Muscle layer of colon (tissue), 2 donors: ENCODE results near the gene ACTG1.

Experiments
- H3K27ac ChIP-seq: one replicate; pipeline ENCODE4 v1.7.0; 2013; ENCODE audit warnings: low read depth, mild to moderate bottlenecking, low read length, moderate library complexity
- H3K27me3 ChIP-seq, 2 donors: one replicate each; pipeline ENCODE4 v1.7.0; 2013; ENCODE audit warnings: low read length in 2 of 2, mild to moderate bottlenecking in 2 of 2; ENCODE audit not compliant: insufficient read depth in 2 of 2, control insufficient read depth in 1 of 2
- H3K36me3 ChIP-seq: one replicate; pipeline ENCODE4 v1.7.0; 2013; ENCODE audit warnings: mild to moderate bottlenecking, low read length; ENCODE audit not compliant: insufficient read depth
- H3K4me1 ChIP-seq: one replicate; pipeline ENCODE4 v1.7.0; 2013; ENCODE audit warnings: mild to moderate bottlenecking, low read length; ENCODE audit not compliant: insufficient read depth
- H3K4me3 ChIP-seq, 2 donors: one replicate each; pipeline ENCODE4 v1.7.0; 2013; ENCODE audit warnings: low read length in 2 of 2, low read depth in 1 of 2, mild to moderate bottlenecking in 1 of 2, moderate library complexity in 1 of 2
- H3K9ac ChIP-seq: one replicate; pipeline ENCODE4 v1.7.0; 2013; ENCODE audit warnings: low read length
- H3K9me3 ChIP-seq: one replicate; pipeline ENCODE4 v1.7.0; 2013; ENCODE audit warnings: mild to moderate bottlenecking, low read length
- donor health status: abdominal sarcoma.
- donor health status: Adenocarcinoma of cecum.

The ACTG1 gene

GRCh38 chr17:81543339-81543675 lies 30.7 kb upstream of the ACTG1 start:
- H3K4me1 ChIP-seq = no peaks in the 10 kb centered on the region
- peaks cover 0 to under 1% of the 10 kb centered on the region in 2 donors for H3K27me3 ChIP-seq
- no peak overlapping the region for H3K9ac ChIP-seq
- H3K9me3 ChIP-seq = no peaks in the 10 kb centered on the region
- no peak overlapping the region for H3K27ac ChIP-seq
- no peak overlapping the region for H3K4me3 ChIP-seq
- peaks cover 39% of the 10 kb centered on the region for H3K36me3 ChIP-seq

- Histone ChIP-seq H3K27ac (no peak overlapping the region), H3K36me3 (peaks cover 39% of the 10 kb centered on the region), H3K9me3 (no peaks in the 10 kb centered on the region), H3K27me3 (peaks cover 0 to 6% of the 10 kb centered on the region in 2 donors), H3K4me1 (no peaks in the 10 kb centered on the region), H3K9ac (no peak overlapping the region), H3K4me3 (no peak overlapping the region)
Measured at GRCh38 chr17:81542431-81543338, 30.1 kb upstream of the ACTG1 start.

- Histone ChIP-seq H3K4me1 (no peaks in the 10 kb centered on the region), H3K27ac (no peak overlapping the region), H3K9ac (no peak overlapping the region), H3K4me3 (no peak overlapping the region), H3K27me3 (peaks cover 4 to 22% of the 10 kb centered on the region in 2 donors), H3K9me3 (no peaks in the 10 kb centered on the region), H3K36me3 (peaks cover 25% of the 10 kb centered on the region)
Measured at GRCh38 chr17:81541123-81541522, 28.5 kb upstream of the ACTG1 start.

- Histone ChIP-seq H3K4me3 (no peak overlapping the region), H3K9ac (no peak overlapping the region), H3K27ac (no peak overlapping the region), H3K27me3 (peaks cover 7 to 27% of the 10 kb centered on the region in 2 donors), H3K4me1 (no peaks in the 10 kb centered on the region), H3K9me3 (no peaks in the 10 kb centered on the region), H3K36me3 (peaks cover 21% of the 10 kb centered on the region)
Measured at GRCh38 chr17:81540676-81541027, 28.1 kb upstream of the ACTG1 start.

- Histone ChIP-seq H3K4me1 (no peaks in the 10 kb centered on the region), H3K27ac (no peak overlapping the region), H3K9ac (no peak overlapping the region), H3K27me3 (peaks cover 7 to 29% of the 10 kb centered on the region in 2 donors), H3K9me3 (no peaks in the 10 kb centered on the region), H3K4me3 (no peak overlapping the region), H3K36me3 (peaks cover 21% of the 10 kb centered on the region)
Measured at GRCh38 chr17:81539961-81540675, 27.5 kb upstream of the ACTG1 start.

- Histone ChIP-seq H3K9ac (no peak overlapping the region), H3K36me3 (peaks cover 19% of the 10 kb centered on the region), H3K4me1 (no peaks in the 10 kb centered on the region)
Measured at GRCh38 chr17:81539571-81539900, 26.9 kb upstream of the ACTG1 start.

GRCh38 chr17:81538651-81539570 lies 26.3 kb upstream of the ACTG1 start:
- H3K36me3 ChIP-seq = peaks cover 13% of the 10 kb centered on the region
- H3K9me3 ChIP-seq = no peaks in the 10 kb centered on the region
- peaks cover 7 to 40% of the 10 kb centered on the region in 2 donors for H3K27me3 ChIP-seq
- H3K4me3 ChIP-seq = no peak overlapping the region
- H3K9ac ChIP-seq = no peak overlapping the region
- H3K4me1 ChIP-seq = no peaks in the 10 kb centered on the region
- H3K27ac ChIP-seq = no peak overlapping the region

More at GRCh38 chr17:81539571-81539900, 26.9 kb upstream of the ACTG1 start:
- Histone ChIP-seq H3K4me3 (no peak overlapping the region), H3K27me3 (peaks cover 7 to 34% of the 10 kb centered on the region in 2 donors), H3K9me3 (no peaks in the 10 kb centered on the region), H3K27ac (no peak overlapping the region)

GRCh38 chr17:81537856-81538555 lies 25.4 kb upstream of the ACTG1 start:
- Histone ChIP-seq H3K4me3 (no peak overlapping the region), H3K36me3 (peaks cover 5% of the 10 kb centered on the region), H3K27me3 (peaks cover 7 to 49% of the 10 kb centered on the region in 2 donors)

GRCh38 chr17:81537343-81537855 lies 24.8 kb upstream of the ACTG1 start:
- Histone ChIP-seq H3K9ac (no peak overlapping the region), H3K4me1 (no peaks in the 10 kb centered on the region), H3K9me3 (no peaks in the 10 kb centered on the region), H3K36me3 (no peaks in the 10 kb centered on the region), H3K27ac (no peak overlapping the region), H3K27me3 (peaks cover 7 to 51% of the 10 kb centered on the region in 2 donors), H3K4me3 (no peak overlapping the region)

More at GRCh38 chr17:81537856-81538555, 25.4 kb upstream of the ACTG1 start:
- Histone ChIP-seq H3K4me1 (no peaks in the 10 kb centered on the region), H3K27ac (no peak overlapping the region), H3K9ac (no peak overlapping the region), H3K9me3 (no peaks in the 10 kb centered on the region)

- H3K4me1 ChIP-seq = no peaks in the 10 kb centered on the region
- no peaks in the 10 kb centered on the region for H3K9me3 ChIP-seq
- H3K9ac ChIP-seq = no peak overlapping the region
- H3K27ac ChIP-seq = no peak overlapping the region
- peaks cover 7 to 51% of the 10 kb centered on the region in 2 donors for H3K27me3 ChIP-seq
- no peaks in the 10 kb centered on the region for H3K36me3 ChIP-seq
- no peak overlapping the region for H3K4me3 ChIP-seq
Measured at GRCh38 chr17:81536299-81537290, 24.0 kb upstream of the ACTG1 start.
